ENCODE data around the gene ATP2A1. TPM values are rescaled to one million over a fixed set of nuclear protein-coding genes. Genes with fewer than 3 reads are reported as not detected.

The ATP2A1 gene
- total RNA-seq (2014; rRNA removed; shearing (Covaris generic)), result 0.11 TPM in 1 of 2 replicates, not detected in the other
- 0.09 and 0.10 TPM in 2 replicates for polyA plus RNA-seq (2016; fragmentation: Nextera tagmentation; extraction: Ambion mirVana)

- 59 to 63% methylated on average over 22 to 25 of the region's 25 CpGs for WGBS, 2 experiments (ENCODE audit: low coverage in 1 of 2, low lambda C conversion rate in 2 of 2, missing lambda C conversion rate in 2 of 2)
- no peaks in the 10 kb centered on the region for H3F3A ChIP-seq (ENCODE audit: insufficient read depth)
- TF ChIP-seq EZH2phosphoT487 (IDR thresholded peaks at IDR 0.05; ENCODE audit: insufficient read depth, low read depth) (no peak), EZH2 (IDR thresholded peaks at IDR 0.05; ENCODE audit: insufficient read depth, poor library complexity, severe bottlenecking) (no peak)
- peak within 1 kb of the TSS; percentile 69 for H3K9ac ChIP-seq
- no peaks in the 10 kb centered on the region for H3K9me2 ChIP-seq (ENCODE audit: insufficient read depth)
- H3K4me3 ChIP-seq, result peak within 1 kb of the TSS; percentile 75
- H3K4me1 ChIP-seq (ENCODE audit: insufficient read depth), result peaks cover 4% of the 10 kb centered on the region; the same call in 1 of the 2 replicates
- H3K36me3 ChIP-seq (ENCODE audit: low read depth), result no peaks in the 10 kb centered on the region
- peak within 1 kb of the TSS; percentile 97 for H3K4me2 ChIP-seq (ENCODE audit: unreplicated experiment)
- no peak within 1 kb of the TSS for H3K27ac ChIP-seq
- peak within 1 kb of the TSS; percentile 88 for H2AFZ ChIP-seq
- H3K9me3 ChIP-seq (ENCODE audit: low read depth), result no peaks in the 10 kb centered on the region
- DNase-seq, result no peak
- in situ Hi-C loops (cut with MboI), result no loop called here
- H4K20me1 ChIP-seq (ENCODE audit: insufficient read depth), result no peaks in the 10 kb centered on the region
- no peaks in the 10 kb centered on the region for H3K27me3 ChIP-seq (replicated peaks; ENCODE audit: insufficient read depth)
- no peaks in the 10 kb centered on the region for H3K79me2 ChIP-seq (ENCODE audit: insufficient read depth)
Measured at GRCh38 chr16:28878083-28878926, at the start of gene ATP2A1. Gene ATP2A1 (plus strand): TSS chr16:28878488. CDS start chr16:28878672, 184 bp downstream.

DNA sequence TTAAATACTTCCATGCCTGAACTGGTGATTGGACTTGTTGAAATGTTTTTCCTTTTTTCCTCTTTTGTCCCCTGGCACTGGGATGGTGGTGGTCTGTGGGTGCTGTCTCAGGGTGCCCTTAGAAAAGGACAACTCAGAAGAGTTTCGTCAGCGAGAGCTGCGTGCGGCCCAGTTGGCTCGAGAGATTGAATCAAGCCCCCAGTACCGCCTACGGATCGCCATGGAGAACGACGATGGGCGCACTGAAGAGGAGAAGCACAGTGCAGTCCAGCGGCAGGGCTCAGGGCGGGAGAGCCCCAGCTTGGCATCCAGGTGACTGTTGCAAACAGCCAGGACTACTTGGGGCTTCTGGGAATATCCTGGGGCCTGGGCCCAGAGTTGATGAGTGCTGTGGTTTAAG lies 48.5 kb upstream of the ATP2A1 start:
- H3K4me3 ChIP-seq, result no peak overlapping the region
- peaks cover 93% of the 10 kb centered on the region for H3K79me2 ChIP-seq (ENCODE audit: insufficient read depth)
- peaks cover 19% of the 10 kb centered on the region for H3K4me1 ChIP-seq (ENCODE audit: insufficient read depth)
- no peaks in the 10 kb centered on the region for H3K27me3 ChIP-seq (replicated peaks; ENCODE audit: insufficient read depth)
- H4K20me1 ChIP-seq (ENCODE audit: insufficient read depth), result peaks cover 6% of the 10 kb centered on the region; the same call in 1 of the 2 replicates
- in situ Hi-C loops (cut with MboI), result no loop called here
- DNase-seq, result no peak
- 97 to 98% methylated on average over 11 to 13 of the region's 13 CpGs for WGBS, 2 experiments (ENCODE audit: low coverage in 1 of 2, low lambda C conversion rate in 2 of 2, missing lambda C conversion rate in 2 of 2)
- no peak overlapping the region for H3K9ac ChIP-seq
- H3K27ac ChIP-seq, result no peak overlapping the region
- H3F3A ChIP-seq (ENCODE audit: insufficient read depth), result peaks cover 7% of the 10 kb centered on the region
- H3K36me3 ChIP-seq (ENCODE audit: low read depth), result peaks cover 81% of the 10 kb centered on the region
- H3K9me2 ChIP-seq (ENCODE audit: insufficient read depth), result no peaks in the 10 kb centered on the region
- no peak overlapping the region for H3K4me2 ChIP-seq (ENCODE audit: unreplicated experiment)
- no peak overlapping the region for H2AFZ ChIP-seq
- no peak for TF ChIP-seq EZH2phosphoT487 (IDR thresholded peaks at IDR 0.05; ENCODE audit: insufficient read depth, low read depth)
- no peak for TF ChIP-seq EZH2 (IDR thresholded peaks at IDR 0.05; ENCODE audit: insufficient read depth, poor library complexity, severe bottlenecking)
- no peaks in the 10 kb centered on the region for H3K9me3 ChIP-seq (ENCODE audit: low read depth)

GRCh38 chr16:28830531-28830930 lies 47.8 kb upstream of the ATP2A1 start:
- H3K4me3 ChIP-seq, result no peak overlapping the region
- H3K79me2 ChIP-seq (ENCODE audit: insufficient read depth), result peaks cover 86% of the 10 kb centered on the region
- H3K27me3 ChIP-seq (replicated peaks; ENCODE audit: insufficient read depth), result no peaks in the 10 kb centered on the region
- in situ Hi-C loops (cut with MboI), result no loop called here
- TF ChIP-seq EZH2 (IDR thresholded peaks at IDR 0.05; ENCODE audit: insufficient read depth, poor library complexity, severe bottlenecking) (no peak), EZH2phosphoT487 (IDR thresholded peaks at IDR 0.05; ENCODE audit: insufficient read depth, low read depth) (no peak)
- no peak overlapping the region for H3K27ac ChIP-seq
- H3F3A ChIP-seq (ENCODE audit: insufficient read depth), result peaks cover 7% of the 10 kb centered on the region
- H3K4me1 ChIP-seq (ENCODE audit: insufficient read depth), result peaks cover 11% of the 10 kb centered on the region
- DNase-seq, result no peak
- H3K36me3 ChIP-seq (ENCODE audit: low read depth), result peaks cover 85% of the 10 kb centered on the region
- no peaks in the 10 kb centered on the region for H3K9me2 ChIP-seq (ENCODE audit: insufficient read depth)
- WGBS, 2 experiments (ENCODE audit: low coverage in 1 of 2, low lambda C conversion rate in 2 of 2, missing lambda C conversion rate in 2 of 2), result 89 to 91% methylated on average over 12 to 13 of the region's 13 CpGs
- no peak overlapping the region for H3K9ac ChIP-seq
- H4K20me1 ChIP-seq (ENCODE audit: insufficient read depth), result 0 out of 2 replicates have a peak, but pooled peaks cover 2% of the 10 kb centered on the region
- no peak overlapping the region for H2AFZ ChIP-seq
- no peaks in the 10 kb centered on the region for H3K9me3 ChIP-seq (ENCODE audit: low read depth)
- no peak overlapping the region for H3K4me2 ChIP-seq (ENCODE audit: unreplicated experiment)

DNA sequence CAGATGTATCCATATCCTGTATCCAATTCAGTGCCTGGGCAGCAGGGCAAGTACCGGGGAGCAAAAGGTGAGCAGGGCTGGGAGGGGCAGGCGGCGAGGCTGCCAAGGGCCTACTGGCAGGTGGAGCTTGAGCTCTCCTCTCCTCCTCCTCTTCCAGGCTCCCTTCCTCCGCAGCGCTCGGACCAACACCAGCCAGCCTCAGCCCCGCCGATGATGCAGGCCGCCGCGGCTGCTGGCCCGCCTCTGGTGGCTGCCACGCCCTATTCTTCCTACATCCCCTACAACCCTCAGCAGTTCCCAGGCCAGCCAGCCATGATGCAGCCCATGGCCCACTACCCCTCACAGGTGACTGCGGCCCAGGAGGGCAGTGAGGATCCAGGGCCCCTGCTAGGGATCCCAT lies 43.9 kb upstream of the ATP2A1 start:
- WGBS, 2 experiments (ENCODE audit: low coverage in 1 of 2, low lambda C conversion rate in 2 of 2, missing lambda C conversion rate in 2 of 2), result 94 to 95% methylated on average over 9 to 14 of the region's 14 CpGs
- H3K79me2 ChIP-seq (ENCODE audit: insufficient read depth), result peaks cover 47% of the 10 kb centered on the region

More for the DNA sequence above, 43.9 kb upstream of the ATP2A1 start:
- Histone ChIP-seq H3K9me3 (ENCODE audit: low read depth) (no peaks in the 10 kb centered on the region), H2AFZ (no peak overlapping the region), H3K27me3 (replicated peaks; ENCODE audit: insufficient read depth) (no peaks in the 10 kb centered on the region), H3K4me3 (no peak overlapping the region), H3K9ac (no peak overlapping the region), H3K4me1 (ENCODE audit: insufficient read depth) (no peaks in the 10 kb centered on the region), H3F3A (ENCODE audit: insufficient read depth) (peaks cover 21% of the 10 kb centered on the region), H4K20me1 (ENCODE audit: insufficient read depth) (no peaks in the 10 kb centered on the region), H3K4me2 (ENCODE audit: unreplicated experiment) (no peak overlapping the region), H3K36me3 (ENCODE audit: low read depth) (peaks cover 77% of the 10 kb centered on the region), H3K27ac (no peak overlapping the region), H3K9me2 (ENCODE audit: insufficient read depth) (no peaks in the 10 kb centered on the region)
- no peak for DNase-seq
- TF ChIP-seq EZH2 (IDR thresholded peaks at IDR 0.05; ENCODE audit: insufficient read depth, poor library complexity, severe bottlenecking) (no peak), EZH2phosphoT487 (IDR thresholded peaks at IDR 0.05; ENCODE audit: insufficient read depth, low read depth) (no peak)
- in situ Hi-C loops (cut with MboI), result no loop called here

All from GM23248 (cell line).